WI38 (cell line): ENCODE data around the gene LRRC8E.
"Not testable (repeated sequence)": the region's sequence is repeated elsewhere in the genome, so short reads cannot be mapped to it uniquely, and the experiment has no call there.

Experiments
- H3K4me3 ChIP-seq: 2 replicates; pipeline ENCODE4 v1.5.1; 2011; ENCODE audit warnings: low read depth, mild to moderate bottlenecking, control low read depth, low read length
- CTCF ChIP-seq: IDR thresholded peaks from 2 replicates; pipeline ENCODE4 v1.5.1; 2012; ENCODE audit warnings: low read depth, mild to moderate bottlenecking, control low read depth, low read length

LRRC8E gene

DNA sequence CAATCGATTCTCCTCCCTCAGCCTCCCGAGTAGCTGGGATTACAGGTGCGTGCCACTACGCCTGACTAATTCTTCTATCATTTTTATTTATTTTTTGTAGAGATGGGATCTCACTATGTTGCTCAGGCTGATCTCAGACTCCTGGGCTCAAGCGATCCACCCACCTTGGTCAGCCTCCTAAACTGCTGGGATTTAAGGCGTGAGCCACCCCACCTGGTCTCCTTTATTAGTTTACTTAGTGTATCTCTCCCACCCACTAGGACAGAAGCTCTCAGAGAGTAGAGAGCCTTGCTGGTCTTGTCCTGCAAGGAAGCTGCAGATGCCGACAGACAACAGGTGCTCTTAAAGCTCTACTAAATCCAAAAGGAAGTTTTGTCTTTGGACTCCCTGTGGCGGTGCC, 2.5 kb upstream of the LRRC8E start:
- no peak for TF ChIP-seq CTCF
- H3K4me3 ChIP-seq = no peak overlapping the region

DNA sequence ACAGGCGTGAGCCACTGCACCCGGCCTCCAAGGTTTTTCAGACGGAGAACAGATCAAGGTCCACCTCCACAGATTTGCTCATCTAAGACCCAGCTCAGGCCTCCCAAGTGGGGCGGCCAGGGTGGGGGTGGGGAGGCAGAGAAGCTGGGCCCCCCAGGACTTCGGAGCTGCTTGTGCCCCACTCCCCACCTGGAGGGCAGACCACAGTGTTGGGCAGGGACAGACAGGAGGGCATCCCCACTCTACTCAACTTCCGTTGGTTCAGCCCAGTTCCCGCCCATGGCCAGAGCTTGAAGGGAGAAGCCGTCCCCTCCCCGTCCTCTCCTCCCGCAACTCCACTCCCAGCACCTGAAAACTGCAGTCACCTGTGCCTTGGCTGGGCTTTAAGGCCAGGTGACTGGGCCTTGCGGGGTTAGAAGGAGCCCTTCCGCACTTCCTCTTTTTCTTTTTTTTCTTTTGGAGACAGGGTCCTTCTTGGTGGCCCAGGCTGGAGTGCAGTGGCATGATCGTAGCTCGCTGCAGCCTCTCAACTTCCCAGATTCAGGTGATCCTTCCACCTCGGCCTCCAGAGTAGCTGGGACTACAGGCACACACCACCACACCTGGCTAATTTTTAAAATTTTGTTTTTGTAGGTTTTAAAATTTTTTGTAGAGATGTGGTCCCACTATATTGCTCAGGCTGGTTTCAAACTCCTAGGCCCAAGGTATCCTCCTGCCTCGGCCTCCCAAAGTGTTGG, 734 bp upstream of the LRRC8E start:
- H3K4me3 ChIP-seq = peak overlapping the region; percentile 75; the same call in 1 of the 2 replicates
- TF ChIP-seq CTCF = no peak

DNA sequence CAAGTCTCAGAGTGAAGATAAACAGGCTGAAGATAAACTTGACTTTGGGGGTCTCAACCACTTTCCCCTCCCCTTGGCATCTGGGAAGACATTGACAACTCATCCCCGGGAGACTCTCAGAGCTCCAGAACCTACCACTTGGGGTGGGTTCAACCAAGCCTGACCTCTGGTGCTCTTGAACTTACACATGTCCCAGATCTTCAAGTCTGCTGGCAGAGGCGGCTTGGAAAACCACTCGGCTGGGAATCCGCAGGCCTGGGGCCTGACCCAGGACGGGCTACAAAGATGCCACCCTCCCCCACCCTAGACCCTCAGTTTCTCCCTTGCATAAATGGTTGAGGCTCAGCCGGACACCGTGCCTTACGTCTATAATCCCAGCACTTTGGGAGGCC, 512 bp downstream of the LRRC8E start:
- peak overlapping the region; percentile 75 for H3K4me3 ChIP-seq
- no peak for TF ChIP-seq CTCF

- not testable (repeated sequence) for H3K4me3 ChIP-seq
Measured at GRCh38 chr19:7893362-7894101, 5.2 kb downstream of the LRRC8E start.

DNA sequence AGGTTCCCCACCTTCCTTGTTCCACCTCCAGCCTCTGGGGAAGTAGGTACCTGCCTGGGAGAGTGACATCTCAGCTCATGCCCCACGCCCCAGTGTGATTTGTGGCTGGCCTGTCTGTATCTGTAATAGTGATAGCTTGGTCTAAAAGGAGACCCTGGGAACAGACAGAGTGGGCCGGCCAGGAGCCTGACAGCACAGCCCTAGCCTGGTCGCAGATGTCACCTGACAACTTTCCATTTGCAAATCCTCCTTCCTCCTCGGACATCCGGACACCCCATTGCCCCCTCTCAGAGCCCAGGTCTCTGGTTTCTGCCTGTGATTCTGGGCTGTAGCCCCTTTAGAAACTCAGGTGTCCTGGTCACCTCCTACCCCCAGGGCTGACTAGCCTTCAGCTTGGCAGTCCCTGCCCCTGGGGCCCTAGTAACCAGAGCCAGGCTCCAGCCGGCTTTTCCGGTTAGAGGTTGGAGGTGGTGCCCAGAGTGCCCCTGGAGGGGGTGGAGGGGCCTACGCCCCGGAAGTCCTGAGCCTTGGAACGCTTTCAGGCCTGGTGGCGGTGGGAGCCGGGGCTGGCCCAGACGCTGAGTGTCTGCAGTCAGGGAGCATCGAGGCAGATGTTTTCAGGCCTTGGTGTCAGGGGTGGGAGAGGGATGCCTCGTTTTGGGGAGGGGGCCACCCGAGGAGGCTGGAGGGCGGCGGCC, 6.5 kb downstream of the LRRC8E start:
- no peak overlapping the region for H3K4me3 ChIP-seq
- no peak for TF ChIP-seq CTCF

- no peak overlapping the region for H3K4me3 ChIP-seq
- no peak for TF ChIP-seq CTCF
Measured at GRCh38 chr19:7895565-7895964, 7.3 kb downstream of the LRRC8E start.

DNA sequence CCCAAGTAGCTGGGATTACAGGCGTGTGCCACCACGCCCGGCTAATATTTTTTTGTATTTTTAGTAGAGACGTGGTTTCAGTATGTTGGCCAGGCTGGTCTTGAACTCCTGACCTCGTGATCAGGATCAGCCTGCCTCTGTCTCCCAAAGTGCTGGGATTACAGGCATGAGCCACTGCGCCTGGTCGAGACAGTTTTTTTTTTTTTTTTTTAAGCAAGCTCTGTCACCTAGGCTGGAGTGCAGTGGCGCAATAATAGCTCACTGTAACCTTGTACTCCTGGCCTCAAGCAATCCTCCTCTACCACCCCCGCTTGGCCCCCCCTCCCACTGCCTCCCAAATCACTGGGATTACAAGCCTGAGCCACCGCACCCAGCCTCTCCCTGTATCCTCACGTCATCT, 9.0 kb downstream of the LRRC8E start:
- no peak overlapping the region for H3K4me3 ChIP-seq
- TF ChIP-seq CTCF = no peak
